GM18526 (cell line): Measurements from ENCODE around the gene CMTR2.

Source experiments
- POLR2A ChIP-seq: IDR thresholded peaks from 3 replicates; pipeline ENCODE4 v1.6.1; 2011; ENCODE audit not compliant: insufficient read length; ENCODE audit errors: extremely low read depth

CMTR2 gene

GRCh38 chr16:71288570-71288889 is 672 bp downstream of the CMTR2 start:
- no peak for TF ChIP-seq POLR2A

DNA sequence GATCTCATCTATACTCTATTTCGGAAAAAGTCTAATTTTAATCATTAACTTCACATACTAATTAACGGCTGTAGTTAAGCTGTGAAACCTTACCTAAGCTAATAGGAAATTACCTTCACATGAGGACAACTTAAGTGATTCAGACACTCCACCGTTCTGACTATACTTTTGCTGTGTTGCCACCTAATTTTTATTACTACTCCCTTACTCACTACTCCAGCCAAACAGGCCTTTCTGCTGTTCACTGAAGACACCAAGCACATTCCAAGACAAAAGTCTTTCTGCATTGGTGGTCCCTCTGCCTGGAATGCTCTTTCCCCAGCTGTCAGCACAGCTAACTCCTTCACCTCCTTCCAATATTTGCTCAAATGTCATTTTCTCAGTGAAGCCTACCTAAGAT is 1.3 kb downstream of the CMTR2 start:
- TF ChIP-seq POLR2A, result no peak

DNA sequence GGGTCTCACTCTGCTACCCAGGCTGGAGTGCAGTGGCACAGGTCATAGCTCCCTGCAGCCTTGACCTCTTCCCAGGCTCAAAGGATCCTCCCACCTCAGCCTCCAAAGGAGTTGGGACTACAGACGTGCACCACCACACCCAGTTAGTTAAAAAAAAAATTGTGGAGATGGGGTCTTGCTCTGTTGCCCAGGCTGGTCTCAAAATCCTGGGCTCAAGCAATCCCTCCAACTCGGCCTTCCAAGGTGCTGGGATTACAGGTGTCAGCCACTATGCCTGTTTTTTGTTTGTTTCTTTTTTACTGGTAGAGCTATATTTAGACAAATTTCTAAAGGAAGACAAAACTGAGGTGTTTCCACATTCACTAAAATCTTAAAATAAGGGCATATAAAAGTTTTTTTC is 1.7 kb downstream of the CMTR2 start:
- no peak for TF ChIP-seq POLR2A

GRCh38 chr16:71283612-71284011 is 5.6 kb downstream of the CMTR2 start:
- TF ChIP-seq POLR2A, result no peak

DNA sequence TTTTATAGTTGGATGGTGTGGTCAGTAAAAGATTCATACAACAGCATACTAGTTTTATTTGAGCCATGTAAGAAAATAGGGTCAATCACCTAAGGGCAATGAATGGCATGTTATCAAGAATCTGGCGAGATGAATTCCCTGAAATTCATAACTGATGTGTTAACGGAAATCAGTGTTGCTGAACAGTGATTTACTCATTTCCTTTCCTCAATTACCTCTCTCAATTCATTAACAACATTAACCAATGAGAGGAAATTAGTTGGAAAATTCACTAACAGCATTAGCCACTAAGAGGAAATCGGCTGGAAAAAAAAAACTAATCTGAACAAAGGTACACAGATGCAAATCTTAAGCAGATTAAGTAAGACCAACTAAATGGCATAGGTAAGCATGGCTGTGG is 6.3 kb downstream of the CMTR2 start:
- no peak for TF ChIP-seq POLR2A

DNA sequence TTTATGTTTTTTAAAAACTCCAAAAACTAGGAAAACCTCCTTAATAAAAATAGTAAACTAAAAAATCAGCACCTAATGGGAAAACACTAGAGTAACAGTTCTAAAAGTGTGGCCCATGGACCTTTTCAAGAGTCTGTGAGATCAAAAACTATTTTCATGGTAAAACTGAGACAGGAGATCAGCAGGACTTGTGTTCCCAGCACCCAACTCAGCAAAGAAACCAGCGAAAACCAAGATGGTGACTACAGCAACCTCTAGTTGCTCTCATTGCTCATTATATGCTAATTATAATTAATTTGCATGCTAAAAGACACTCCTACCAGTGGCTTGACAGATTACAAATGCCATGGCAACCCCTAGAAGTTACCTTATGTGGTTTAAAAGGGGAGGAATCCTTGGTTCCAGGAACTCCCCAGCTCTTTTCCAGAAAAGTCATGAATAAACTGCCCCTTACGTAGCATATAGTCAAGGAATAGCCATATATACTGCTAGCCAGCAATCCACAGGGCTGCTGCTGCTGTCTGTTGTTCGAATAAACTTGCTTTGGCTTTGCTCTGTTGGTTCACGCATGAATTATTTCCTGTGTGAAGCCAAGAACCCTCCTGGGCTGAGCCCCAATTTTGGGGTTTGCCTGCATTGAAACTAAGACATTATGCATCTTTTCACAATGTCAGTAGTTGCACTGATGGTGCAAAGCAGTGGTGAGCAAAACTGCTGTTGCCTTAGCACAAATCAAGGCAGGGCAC is 12.4 kb downstream of the CMTR2 start:
- no peak for TF ChIP-seq POLR2A

GRCh38 chr16:71273384-71273783 is 15.8 kb downstream of the CMTR2 start:
- no peak for TF ChIP-seq POLR2A

DNA sequence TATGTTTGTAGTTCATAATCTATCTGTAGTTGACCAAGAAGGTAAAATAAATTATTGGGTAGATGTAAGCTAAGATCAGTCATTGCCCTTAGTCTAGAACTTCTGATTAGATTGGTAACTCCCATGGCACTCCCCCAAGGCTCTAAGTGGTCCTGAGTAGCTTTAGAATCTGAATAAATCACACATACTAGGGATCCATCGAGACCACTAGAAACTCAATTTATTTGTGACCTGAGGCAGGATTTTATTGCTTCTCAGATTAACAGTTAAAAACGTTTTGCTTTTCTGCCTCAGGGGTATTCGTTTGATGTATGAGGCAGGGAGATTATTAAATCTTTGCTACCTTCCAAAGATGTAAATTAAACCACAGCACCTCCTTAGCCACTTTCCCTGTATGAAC is 24.9 kb downstream of the CMTR2 start:
- TF ChIP-seq POLR2A, result no peak

GRCh38 chr16:71263582-71263981 is 25.6 kb downstream of the CMTR2 start:
- no peak for TF ChIP-seq POLR2A

DNA sequence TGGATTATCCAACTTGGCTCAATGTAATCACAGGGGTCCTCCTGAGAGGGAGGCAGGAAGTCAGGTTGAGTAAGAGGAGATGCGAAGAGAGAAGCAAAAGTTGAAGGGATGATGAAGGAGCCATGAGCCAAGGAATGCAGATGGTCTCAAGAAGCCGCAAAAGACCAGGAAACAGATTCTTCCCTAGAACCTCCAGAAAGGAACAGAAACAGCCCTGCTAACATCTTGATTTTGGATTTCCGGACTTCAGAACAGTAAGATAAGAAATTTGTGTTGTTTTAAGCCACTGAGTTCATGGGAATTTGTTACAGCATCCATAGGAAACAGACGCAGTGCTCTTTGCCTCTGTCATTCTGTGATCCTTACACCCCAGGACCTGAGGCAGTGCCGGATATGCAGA is 26.8 kb downstream of the CMTR2 start:
- no peak for TF ChIP-seq POLR2A

DNA sequence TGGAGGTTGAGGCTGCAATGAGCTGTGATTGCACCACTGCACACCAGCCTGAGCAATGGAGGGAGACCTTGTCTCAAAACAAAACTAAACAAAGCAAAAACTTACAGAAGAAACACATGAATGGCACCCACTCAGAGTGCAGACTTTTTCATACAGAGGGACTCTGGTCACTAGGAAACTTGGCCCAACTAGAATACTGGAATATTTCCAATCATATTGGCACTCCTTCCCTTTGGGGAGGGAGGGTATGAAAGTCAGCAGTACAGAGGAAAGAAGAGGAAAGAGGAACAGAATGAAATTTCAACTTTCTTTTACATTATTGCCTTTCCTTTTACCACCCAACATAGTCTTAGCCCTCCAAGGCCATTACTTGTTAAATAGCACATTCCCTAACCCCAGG is 28.2 kb downstream of the CMTR2 start:
- no peak for TF ChIP-seq POLR2A

DNA sequence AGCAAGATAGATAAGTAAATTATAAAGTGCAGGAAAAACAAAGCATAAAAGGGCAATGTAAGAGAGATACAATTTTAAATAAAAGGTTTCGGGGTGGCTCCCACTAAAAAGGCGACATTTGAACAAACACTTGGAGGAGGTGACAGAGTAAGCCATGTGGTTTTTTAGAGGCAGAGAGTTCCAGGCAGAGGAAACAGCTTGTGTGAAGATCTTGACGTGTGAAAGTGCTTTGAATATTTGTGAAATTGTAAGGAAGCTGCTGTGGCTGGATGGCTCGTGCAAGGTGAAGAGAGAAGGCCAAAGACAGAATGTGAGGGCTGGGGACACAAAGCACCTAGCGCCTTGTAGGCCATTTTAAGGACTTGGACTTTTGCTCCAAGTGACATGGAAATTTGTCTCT is 30.1 kb downstream of the CMTR2 start:
- TF ChIP-seq POLR2A, result no peak

GRCh38 chr16:71258372-71258771 is 30.8 kb downstream of the CMTR2 start:
- no peak for TF ChIP-seq POLR2A

GRCh38 chr16:71257768-71258167 is 31.4 kb downstream of the CMTR2 start:
- TF ChIP-seq POLR2A, result no peak

DNA sequence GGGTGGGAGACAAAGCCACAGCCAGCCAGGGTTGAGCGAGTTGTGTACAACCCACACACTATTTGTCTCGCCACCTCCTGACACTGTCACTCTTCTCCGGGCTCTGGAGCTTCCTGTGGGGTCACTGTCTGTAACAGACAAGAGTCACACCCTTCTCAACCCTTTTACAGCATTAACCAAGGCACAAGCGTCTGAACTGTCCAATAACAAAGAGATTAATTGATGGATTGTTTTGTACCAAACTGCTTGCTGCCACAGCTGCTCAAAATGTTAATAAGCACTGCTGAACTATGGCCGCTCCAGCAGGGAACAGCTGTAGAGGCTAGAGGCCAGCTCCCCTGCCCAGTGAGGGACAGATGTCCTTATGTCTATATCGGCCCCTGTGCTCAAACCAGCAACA is 33.5 kb downstream of the CMTR2 start:
- TF ChIP-seq POLR2A, result no peak

GRCh38 chr16:71254832-71255525 is 34.2 kb downstream of the CMTR2 start:
- TF ChIP-seq POLR2A, result no peak

DNA sequence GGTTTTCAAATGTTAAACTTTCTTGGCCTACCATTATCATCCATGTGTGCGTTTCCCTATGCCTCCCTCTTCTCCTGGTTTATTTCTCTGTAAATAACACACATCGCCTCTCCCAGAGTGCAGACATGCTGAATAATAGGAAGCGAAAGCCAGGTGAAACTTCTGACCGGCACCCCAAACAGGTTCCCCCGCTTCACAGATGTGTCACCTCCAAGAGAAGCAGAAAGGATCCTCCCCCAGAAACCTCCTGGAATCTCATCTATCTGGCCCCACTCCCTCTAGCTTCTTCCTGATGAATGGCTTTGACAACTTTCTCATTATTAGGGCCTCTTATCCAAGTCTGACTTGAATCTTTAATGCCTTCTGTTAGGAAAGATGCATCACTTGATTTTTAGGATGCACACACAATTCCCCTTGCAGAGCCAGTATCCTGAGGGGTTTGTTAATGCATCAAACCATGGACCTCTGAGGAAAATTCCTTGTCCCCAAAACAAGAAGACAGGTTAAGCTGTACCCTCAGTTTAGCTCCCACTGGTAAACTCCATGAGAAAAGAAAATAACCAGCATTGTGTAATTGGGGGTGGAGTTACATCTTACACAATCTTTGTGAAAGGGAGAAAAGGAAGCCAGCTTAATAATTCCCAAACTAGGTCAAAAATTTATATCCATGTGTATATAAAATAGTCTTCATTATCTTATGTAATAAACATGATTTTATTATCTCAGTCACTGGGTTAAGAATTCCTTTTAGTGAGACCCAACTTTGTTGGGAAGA is 38.6 kb downstream of the CMTR2 start:
- no peak for TF ChIP-seq POLR2A

DNA sequence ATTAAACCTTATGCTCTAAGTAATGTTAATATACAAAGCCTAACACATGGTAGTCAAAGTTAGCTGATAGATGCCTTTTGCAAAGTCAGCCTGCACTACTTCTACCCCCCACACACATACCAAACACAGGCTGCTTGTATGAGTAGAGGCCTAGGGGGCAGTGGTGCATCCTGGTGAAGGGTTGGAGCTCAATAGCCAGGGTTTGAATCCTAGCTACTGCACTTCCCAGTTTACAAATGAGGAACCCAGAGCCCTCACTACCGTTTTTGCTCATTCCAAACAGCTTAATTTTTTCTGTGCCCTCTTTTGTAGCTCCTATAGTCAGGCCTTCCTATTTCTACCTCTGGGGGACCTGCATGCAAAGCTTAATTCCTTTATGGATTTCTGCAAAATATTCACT is 39.8 kb downstream of the CMTR2 start:
- TF ChIP-seq POLR2A, result no peak
